IMR-90 (cell line): ENCODE data around the gene TRAPPC10. TPM values are rescaled to one million over a fixed set of nuclear protein-coding genes. Genes with fewer than 3 reads are reported as not detected.

Experiments
- ATAC-seq: fragments of 200-7000 bp; cut with Tn5 transposase; 2 replicates; pipeline ENCODE4 v1.9.1; 2020; ENCODE audit warnings: low read depth, mild to moderate bottlenecking, moderate library complexity
- BruUV-seq: library from RNA; stranded (reverse); fragments of 400-500 nt; replicated peaks from 2 replicates; lab custom pipeline; 2021; lab: Mats Ljungman, UMichigan
- CTCF ChIA-PET: fragments of 300-600 bp; formaldehyde crosslinking; extraction: SDS; loops from one replicate; lab custom pipeline; 2021; ENCODE audit warnings: antibody characterized with exemption; lab: Yijun Ruan, JAX
- POLR2A ChIA-PET: fragments of 300-600 bp; sonication (Branson Sonifier 250); formaldehyde crosslinking; loops from one replicate; lab custom pipeline; 2022; ENCODE audit warnings: antibody characterized with exemption; ENCODE audit not compliant: unreplicated experiment; lab: Charles Lee
- DNase-seq: peaks from one replicate; pipeline ENCODE4 v3.0.0; 2013
- H2AFZ ChIP-seq: replicated peaks from 2 replicates; pipeline ENCODE3; 2013; ENCODE audit warnings: low read length, mild to moderate bottlenecking; ENCODE audit not compliant: poor library complexity
- H2AK5ac ChIP-seq: 2 replicates; pipeline ENCODE4 v1.6.1; 2013; ENCODE audit warnings: low read depth, low read length, inconsistent platforms
- H2AK9ac ChIP-seq: replicated peaks from 2 replicates; pipeline ENCODE3; 2013; ENCODE audit warnings: mild to moderate bottlenecking, low read depth, low read length, moderate library complexity; ENCODE audit not compliant: poor library complexity
- H2BK120ac ChIP-seq: 2 replicates; pipeline ENCODE4 v1.6.1; 2013; ENCODE audit warnings: low read depth, low read length, inconsistent platforms
- H2BK15ac ChIP-seq: 3 replicates; pipeline ENCODE4 v1.6.1; 2013; ENCODE audit warnings: low read depth, low read length, inconsistent platforms
- H2BK20ac ChIP-seq: 2 replicates; pipeline ENCODE4 v1.6.1; 2013; ENCODE audit warnings: low read depth, mild to moderate bottlenecking, inconsistent platforms, low read length, moderate library complexity
- H2BK5ac ChIP-seq: 2 replicates; pipeline ENCODE4 v1.6.1; 2013; ENCODE audit warnings: mild to moderate bottlenecking, low read depth, low read length, inconsistent platforms; ENCODE audit not compliant: poor library complexity, severe bottlenecking
- H3K14ac ChIP-seq: replicated peaks from 2 replicates; pipeline ENCODE4 v1.6.1; 2013; ENCODE audit warnings: low read depth, low read length, inconsistent platforms
- H3K18ac ChIP-seq: 2 replicates; pipeline ENCODE4 v1.6.1; 2013; ENCODE audit warnings: low read depth, low read length, control low read depth
- H3K23ac ChIP-seq: 2 replicates; pipeline ENCODE4 v1.6.1; 2013; ENCODE audit warnings: low read depth, low read length, inconsistent platforms
- H3K27ac ChIP-seq: 2 replicates; pipeline ENCODE4 v1.5.1; 2013; ENCODE audit warnings: mild to moderate bottlenecking, control low read depth, low read length; ENCODE audit not compliant: insufficient read depth
- H3K27me3 ChIP-seq: 2 replicates; pipeline ENCODE4 v1.6.1; 2013; ENCODE audit warnings: low read length; ENCODE audit not compliant: control insufficient read depth, insufficient read depth
- H3K36me3 ChIP-seq: 2 replicates; pipeline ENCODE4 v1.6.1; 2013; ENCODE audit warnings: low read length, mixed read lengths; ENCODE audit not compliant: control insufficient read depth, insufficient read depth
- H3K4ac ChIP-seq: 2 replicates; pipeline ENCODE4 v1.6.1; 2013; ENCODE audit warnings: low read depth, low read length, inconsistent platforms
- H3K4me1 ChIP-seq: 2 replicates; pipeline ENCODE4 v1.6.1; 2013; ENCODE audit warnings: low read length, mixed read lengths; ENCODE audit not compliant: control insufficient read depth, insufficient read depth
- H3K4me2 ChIP-seq: 2 replicates; pipeline ENCODE4 v1.6.1; 2013; ENCODE audit warnings: low read depth, mild to moderate bottlenecking, control low read depth, low read length, moderate library complexity
- H3K4me3 ChIP-seq: 2 replicates; pipeline ENCODE4 v1.5.1; 2013; ENCODE audit warnings: low read depth, mild to moderate bottlenecking, control low read depth, low read length, moderate library complexity; ENCODE audit not compliant: insufficient read depth
- H3K56ac ChIP-seq: 2 replicates; pipeline ENCODE4 v1.6.1; 2013; ENCODE audit warnings: low read length, inconsistent platforms; ENCODE audit not compliant: insufficient read depth; ENCODE audit errors: extremely low read depth
- H3K79me1 ChIP-seq, 2 experiments: 2 replicates each; pipeline ENCODE4 v1.6.1; 2013; ENCODE audit warnings: low read length in 2 of 2, inconsistent platforms in 1 of 2, low read depth in 1 of 2
- H3K9ac ChIP-seq: 2 replicates; pipeline ENCODE4 v1.6.1; 2013; ENCODE audit warnings: low read depth, low read length, control low read depth
- H3K9me1 ChIP-seq: 2 replicates; pipeline ENCODE4 v1.6.1; 2013; ENCODE audit warnings: low read length, inconsistent platforms; ENCODE audit not compliant: insufficient read depth
- H3K9me3 ChIP-seq: 2 replicates; pipeline ENCODE4 v1.6.1; 2013; ENCODE audit warnings: low read length; ENCODE audit not compliant: control insufficient read depth, insufficient read depth
- H4K20me1 ChIP-seq: 2 replicates; pipeline ENCODE4 v1.6.1; 2013; ENCODE audit warnings: low read length, inconsistent platforms; ENCODE audit not compliant: insufficient read depth
- H4K5ac ChIP-seq: 2 replicates; pipeline ENCODE4 v1.6.1; 2013; ENCODE audit warnings: mild to moderate bottlenecking, low read depth, low read length, control low read depth
- H4K8ac ChIP-seq, 2 experiments: 2 replicates each; pipeline ENCODE4 v1.6.1; 2013; ENCODE audit warnings: low read depth in 2 of 2, low read length in 2 of 2, control low read depth in 1 of 2, inconsistent platforms in 1 of 2
- H4K91ac ChIP-seq: 2 replicates; pipeline ENCODE4 v1.6.1; 2013; ENCODE audit warnings: low read depth, low read length, inconsistent platforms; ENCODE audit not compliant: insufficient read depth
- MXI1 ChIP-seq: IDR thresholded peaks from 2 replicates; pipeline ENCODE4 v1.6.1; 2012; ENCODE audit warnings: low read depth, mild to moderate bottlenecking, low read length, moderate library complexity, borderline replicate concordance
- WGBS, 2 experiments: methylation state at CpG; one replicate each; pipeline versions ENCODE4 v1.1.5 to v1.1.7; 2013; ENCODE audit warnings: missing lambda C conversion rate in 2 of 2; ENCODE audit not compliant: insufficient read length in 1 of 2; ENCODE audit errors: extremely low coverage in 2 of 2; 5-methylcytosine and 5-hydroxymethylcytosine counted together
- dilution Hi-C: fragments of 300-500 bp; cut with HindIII; formaldehyde crosslinking; loops from one replicate; pipeline ENCODE4 v1.14.3; 2018; ENCODE audit warnings: low sequenced_read_pairs; ENCODE audit not compliant: unreplicated experiment
- in situ Hi-C: fragments of 300-500 bp; cut with MboI; formaldehyde crosslinking; loops from 3 replicates; pipeline ENCODE4 v1.14.3; 2019; ENCODE audit warnings: low sequenced_read_pairs, inconsistent platforms, mixed read lengths
- intact Hi-C: fragments of 100-400 bp; cut with micrococcal nuclease; formaldehyde crosslinking; loops from 2 replicates; pipeline ENCODE4 v1.10.0; 2022
- polyA plus RNA-seq, 3 experiments: library from polyadenylated mRNA; depleted of rRNA; stranded (reverse); fragments of >200 nt; gene quantifications; 2 replicates each; pipeline ENCODE4 v1.2.3, GENCODE V29; 2012; ENCODE audit warnings: low replicate concordance in 1 of 3
- total RNA-seq: library from RNA; depleted of rRNA; stranded (reverse); fragments of >200 nt; gene quantifications from 2 replicates; pipeline ENCODE4 v1.2.3, GENCODE V29; 2012
- TF ChIP-seq, protein P1 (sequence below): fragments of 150-350 bp; IDR thresholded peaks from 2 replicates; pipeline ENCODE4 v1.6.1; 2017; ENCODE audit warnings: mild to moderate bottlenecking, antibody characterized with exemption, low read length, low read depth

Gene TRAPPC10
- total and polyA plus RNA-seq, 2 of the 4 experiments (the other 2 are of a cell fraction) = 17.8 to 18.1 TPM

DNA sequence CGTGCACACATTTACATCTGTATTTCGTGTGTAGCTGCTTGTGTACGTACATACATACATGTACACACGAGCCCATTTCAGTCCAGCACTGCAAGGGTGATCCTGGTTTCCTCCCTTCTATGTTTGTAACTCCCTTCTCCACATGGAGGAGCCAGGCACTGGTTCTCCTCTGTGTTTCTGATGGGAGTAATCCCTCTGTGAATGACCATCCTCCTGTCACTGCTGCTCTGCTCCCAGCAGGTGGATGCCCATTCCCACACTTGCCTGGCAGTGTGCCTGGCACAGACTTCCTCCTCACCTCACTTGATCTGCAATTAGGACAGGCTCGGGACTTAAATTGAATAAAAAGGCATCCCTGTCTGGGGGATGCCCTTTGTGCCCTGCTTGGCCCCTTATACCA, 37.1 kb downstream of the TRAPPC10 start:
- Histone ChIP-seq H3K79me1 (peaks cover 41 to 76% of the 10 kb centered on the region in 2 experiments), H4K8ac (no peak overlapping the region), H3K56ac (no peak overlapping the region), H2BK20ac (no peak overlapping the region), H3K27me3 (no peaks in the 10 kb centered on the region), H3K14ac (no peak overlapping the region), H4K5ac (no peak overlapping the region), H3K9ac (no peak overlapping the region), H2BK15ac (no peak overlapping the region), H3K23ac (no peak overlapping the region), H3K4ac (no peak overlapping the region; the same call in 1 of the 2 replicates), H2AK9ac (no peak overlapping the region), H2BK120ac (no peak overlapping the region), H2AK5ac (no peak overlapping the region), H3K18ac (no peak overlapping the region), H3K27ac (no peak overlapping the region), H2BK5ac (no peak overlapping the region), H3K9me1 (peaks cover 20% of the 10 kb centered on the region), H4K91ac (no peak overlapping the region), H3K9me3 (no peaks in the 10 kb centered on the region), H3K4me2 (no peak overlapping the region), H3K4me3 (no peak overlapping the region), H3K36me3 (peaks cover 3% of the 10 kb centered on the region), H4K20me1 (peaks cover 29% of the 10 kb centered on the region), H2AFZ (no peak overlapping the region), H3K4me1 (peaks cover 14% of the 10 kb centered on the region; the same call in 1 of the 2 replicates)
- dilution Hi-C loops (no loop called here), intact Hi-C loops (no loop called here), in situ Hi-C loops (no loop called here)
- WGBS, 2 experiments = 100% methylated on average over 2 of the region's 5 CpGs; no CpG with 5 or more reads in 1 of the 2 experiments
- TF ChIP-seq, protein P1, sequence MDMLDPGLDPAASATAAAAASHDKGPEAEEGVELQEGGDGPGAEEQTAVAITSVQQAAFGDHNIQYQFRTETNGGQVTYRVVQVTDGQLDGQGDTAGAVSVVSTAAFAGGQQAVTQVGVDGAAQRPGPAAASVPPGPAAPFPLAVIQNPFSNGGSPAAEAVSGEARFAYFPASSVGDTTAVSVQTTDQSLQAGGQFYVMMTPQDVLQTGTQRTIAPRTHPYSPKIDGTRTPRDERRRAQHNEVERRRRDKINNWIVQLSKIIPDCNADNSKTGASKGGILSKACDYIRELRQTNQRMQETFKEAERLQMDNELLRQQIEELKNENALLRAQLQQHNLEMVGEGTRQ = no peak
- no peak for TF ChIP-seq MXI1
- no peak for DNase-seq
- BruUV-seq = no TSS peak
- ChIA-PET POLR2A (no interaction called here), CTCF (interaction anchor here (0.6 kb wide), 1 partner anchor 26 kb away, joined by 5 read pairs; no protein-coding TSS in a partner anchor)
- no peak for ATAC-seq
